GM12878 (cell line): ENCODE measurements around the gene CCDC106. TPM values are rescaled to one million over a fixed set of nuclear protein-coding genes. Genes with fewer than 3 reads are reported as not detected.

Experiments used
- BMI1 ChIP-seq: fragments of 450-650 bp; IDR thresholded peaks from 2 replicates; pipeline ENCODE4 v1.6.1; 2016; ENCODE audit warnings: mild to moderate bottlenecking, moderate library complexity, borderline replicate concordance
- BRCA1 ChIP-seq: IDR thresholded peaks from 2 replicates; pipeline ENCODE4 v1.6.1; 2011; ENCODE audit warnings: low read depth, low read length, improper control_type of control experiment
- CHD4 ChIP-seq: fragments of 200-600 bp; sonication (generic); IDR thresholded peaks from 2 replicates; pipeline ENCODE4 v1.6.1; 2016; ENCODE audit warnings: mild to moderate bottlenecking
- CREM ChIP-seq: IDR thresholded peaks from 2 replicates; pipeline ENCODE4 v1.6.1; 2014; ENCODE audit warnings: antibody characterized with exemption, low read depth
- CTCF ChIP-seq, 3 experiments: IDR thresholded peaks in 2 of 3; conservative IDR thresholded peaks in 1 of 3; 2 replicates each; pipeline ENCODE4 v1.5.1; 2011; ENCODE audit warnings: low read depth in 3 of 3, low read length in 3 of 3, mild to moderate bottlenecking in 3 of 3, control low read depth in 2 of 3, moderate library complexity in 2 of 3, inconsistent platforms in 1 of 3, mixed read lengths in 1 of 3; ENCODE audit not compliant: control insufficient read depth in 2 of 3, insufficient read depth in 1 of 3; ENCODE audit errors: extremely low read depth in 1 of 3
- E2F8 ChIP-seq: fragments of 450-650 bp; IDR thresholded peaks from 2 replicates; pipeline ENCODE4 v1.6.1; 2018; ENCODE audit warnings: mild to moderate bottlenecking, low read depth, moderate library complexity; ENCODE audit not compliant: partially characterized antibody
- EGR1 ChIP-seq, 2 experiments: IDR thresholded peaks; 1 replicate in 1 of 2; 2 replicates in 1 of 2; pipeline ENCODE4 v1.6.1; 2011 to 2012; ENCODE audit warnings: low read depth in 2 of 2, low read length in 2 of 2, borderline replicate concordance in 1 of 2, mild to moderate bottlenecking in 1 of 2, moderate library complexity in 1 of 2
- EP300 ChIP-seq, 2 experiments: fragments of 150-350 bp in 1 of 2; IDR thresholded peaks; 2 replicates each; pipeline ENCODE4 v1.6.1; 2011 to 2012; ENCODE audit warnings: low read depth in 2 of 2, low read length in 2 of 2, borderline replicate concordance in 1 of 2, improper control_type of control experiment in 1 of 2, inconsistent platforms in 1 of 2; ENCODE audit not compliant: control insufficient read depth in 1 of 2
- HDAC2 ChIP-seq: fragments of 200-600 bp; sonication (generic); IDR thresholded peaks from 2 replicates; pipeline ENCODE4 v1.6.1; 2017
- MYB ChIP-seq: fragments of 150-350 bp; IDR thresholded peaks from 2 replicates; pipeline ENCODE4 v1.6.1; 2014; ENCODE audit warnings: mild to moderate bottlenecking, low read depth, low read length, borderline replicate concordance
- NFXL1 ChIP-seq: fragments of 450-650 bp; IDR thresholded peaks from 2 replicates; pipeline ENCODE4 v1.6.1; 2017; ENCODE audit warnings: antibody characterized with exemption, mild to moderate bottlenecking, borderline replicate concordance
- NR2C1 ChIP-seq: fragments of 450-650 bp; IDR thresholded peaks from 2 replicates; pipeline ENCODE4 v1.6.1; 2017; ENCODE audit warnings: antibody characterized with exemption, mild to moderate bottlenecking, moderate library complexity
- PAX5 ChIP-seq: IDR thresholded peaks from 2 replicates; pipeline ENCODE4 v1.6.1; 2011; ENCODE audit warnings: low read depth, low read length, borderline replicate concordance
- POLR2AphosphoS2 ChIP-seq: IDR thresholded peaks from 2 replicates; pipeline ENCODE4 v1.6.1; 2011; ENCODE audit warnings: low read depth, mild to moderate bottlenecking, low read length, improper control_type of control experiment, moderate library complexity
- REST ChIP-seq: IDR thresholded peaks from 2 replicates; pipeline ENCODE4 v1.6.1; 2012; ENCODE audit warnings: mild to moderate bottlenecking, low read depth, low read length
- SIX5 ChIP-seq: IDR thresholded peaks from 2 replicates; pipeline ENCODE4 v1.6.1; 2011; ENCODE audit warnings: mild to moderate bottlenecking, low read depth, low read length, moderate library complexity; ENCODE audit not compliant: severe bottlenecking
- SMC3 ChIP-seq: IDR thresholded peaks from 2 replicates; pipeline ENCODE4 v1.6.1; 2011; ENCODE audit warnings: low read length, improper control_type of control experiment, borderline replicate concordance
- SREBF2 ChIP-seq: IDR thresholded peaks from 2 replicates; pipeline ENCODE4 v1.6.1; 2012; ENCODE audit warnings: mild to moderate bottlenecking, low read length
- TBL1XR1 ChIP-seq: IDR thresholded peaks from 2 replicates; pipeline ENCODE4 v1.6.1; 2012; ENCODE audit warnings: low read depth, low read length, improper control_type of control experiment
- polyA plus RNA-seq, 11 experiments: library from polyadenylated mRNA; depleted of rRNA in 4 of 11; unstranded in 6 of 11; stranded (reverse) in 5 of 11; fragments of >200 nt; fragmentation: Nextera tagmentation in 4 of 11; fragmentation: Illumina TruSeq in 1 of 11; extraction: Ambion mirVana in 4 of 11; extraction: Trizol in 1 of 11; gene quantifications; 1 replicate in 1 of 11; 2 replicates in 10 of 11; pipeline versions ENCODE4 v1.2.1 to v1.2.3, GENCODE V29; 2011 to 2016; ENCODE audit warnings: inconsistent platforms in 2 of 11, missing spikeins in 2 of 11, low read depth in 1 of 11
- total RNA-seq, 4 experiments: library from RNA; depleted of rRNA in 3 of 4; stranded (reverse); fragments of >200 nt in 3 of 4; fragmentation: Illumina TruSeq in 1 of 4; extraction: Trizol in 1 of 4; gene quantifications; 2 replicates each; pipeline versions ENCODE4 v1.2.1 to v1.2.3, GENCODE V29; 2013 to 2021
- TF ChIP-seq, protein P1 (sequence below): IDR thresholded peaks from 2 replicates; pipeline ENCODE4 v1.6.1; 2012; ENCODE audit warnings: low read depth, low read length, improper control_type of control experiment

The CCDC106 gene
- total and polyA plus RNA-seq, 10 of the 15 experiments (the other 5 are each of a cell fraction or from before 2014, with no cell fraction given) = 0.04 to 35.9 (median 19.8) TPM

DNA sequence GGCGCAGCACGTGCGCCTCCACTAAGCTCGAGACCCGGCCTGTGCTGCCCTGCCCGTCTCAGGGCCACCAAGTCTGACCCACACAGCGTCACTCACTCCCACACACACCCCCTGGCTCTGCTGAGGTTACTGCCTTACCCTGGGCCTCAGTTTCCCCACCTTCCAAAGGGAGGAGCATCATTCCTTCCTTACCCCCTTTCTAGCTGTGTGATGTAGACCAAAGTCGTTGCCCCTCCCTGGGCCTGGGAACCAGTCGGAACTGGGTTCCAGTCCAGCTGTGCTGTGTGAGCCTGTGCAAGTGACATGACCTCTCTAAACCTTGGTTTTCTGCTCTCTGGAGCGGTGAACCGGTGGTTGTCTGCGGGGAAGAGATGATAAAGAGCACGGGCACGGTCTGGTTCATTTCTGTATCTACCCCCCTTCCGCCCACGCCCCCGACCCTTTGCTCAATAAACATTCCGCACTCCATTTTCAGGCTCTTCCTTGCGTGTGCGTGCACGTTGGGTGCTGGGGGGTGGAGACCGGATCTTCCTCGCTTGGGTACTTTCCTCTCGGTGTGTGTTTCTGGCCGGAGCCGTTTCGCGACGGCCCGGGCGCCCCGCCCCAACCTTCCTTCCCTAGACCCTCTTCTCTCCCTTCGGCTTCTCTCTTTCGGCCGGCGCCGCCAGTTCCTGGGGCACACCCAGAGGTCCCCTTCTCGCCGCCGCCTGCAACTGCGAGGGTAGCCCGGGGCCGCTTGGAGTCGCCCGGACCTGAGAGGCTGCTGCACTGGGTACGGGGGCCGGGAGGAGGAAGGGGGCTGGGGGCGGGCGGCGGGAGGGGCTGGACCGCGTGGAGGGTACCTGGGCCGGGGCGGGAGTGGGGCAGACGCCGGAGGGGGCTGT lies 4.8 kb upstream of the CCDC106 start, which contains the start of gene ZNF581 (continued):
- TF ChIP-seq NFXL1 = no peak
- no peak for TF ChIP-seq MYB
- peak; percentile 92 for TF ChIP-seq POLR2AphosphoS2
- peak; percentile 68; the same call in 1 of the 2 replicates for TF ChIP-seq TBL1XR1
- no peak for TF ChIP-seq SREBF2
- no peak for TF ChIP-seq BRCA1
- TF ChIP-seq, protein P1, sequence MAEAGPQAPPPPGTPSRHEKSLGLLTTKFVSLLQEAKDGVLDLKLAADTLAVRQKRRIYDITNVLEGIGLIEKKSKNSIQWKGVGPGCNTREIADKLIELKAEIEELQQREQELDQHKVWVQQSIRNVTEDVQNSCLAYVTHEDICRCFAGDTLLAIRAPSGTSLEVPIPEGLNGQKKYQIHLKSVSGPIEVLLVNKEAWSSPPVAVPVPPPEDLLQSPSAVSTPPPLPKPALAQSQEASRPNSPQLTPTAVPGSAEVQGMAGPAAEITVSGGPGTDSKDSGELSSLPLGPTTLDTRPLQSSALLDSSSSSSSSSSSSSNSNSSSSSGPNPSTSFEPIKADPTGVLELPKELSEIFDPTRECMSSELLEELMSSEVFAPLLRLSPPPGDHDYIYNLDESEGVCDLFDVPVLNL = no peak
- no peak for TF ChIP-seq CTCF (IDR thresholded peaks at IDR 0.05 in 2 of 3, conservative IDR thresholded peaks at IDR 0.05 in 1 of 3; ENCODE audit: control insufficient read depth in 2 of 3, extremely low read depth in 1 of 3, insufficient read depth in 1 of 3, low read depth in 3 of 3, low read length in 3 of 3)
- TF ChIP-seq BMI1 = no peak
- TF ChIP-seq EGR1 (IDR thresholded peaks at IDR 0.05; ENCODE audit: borderline replicate concordance in 1 of 2, low read depth in 2 of 2, low read length in 2 of 2) = peak; percentile 22 to 88
- TF ChIP-seq SMC3 = no peak
- TF ChIP-seq REST = no peak
- TF ChIP-seq EP300 (IDR thresholded peaks at IDR 0.05; ENCODE audit: borderline replicate concordance in 1 of 2, control insufficient read depth in 1 of 2, low read depth in 2 of 2, low read length in 2 of 2) = 0 out of 4 replicates have a peak, but pooled peaks of 1 of the 2 experiments have one; percentile 4
- peak; percentile 69; the same call in 1 of the 2 replicates for TF ChIP-seq PAX5
- TF ChIP-seq CHD4 = no peak
- peak; percentile 68 for TF ChIP-seq NR2C1
- no peak for TF ChIP-seq HDAC2
- peak; percentile 60 for TF ChIP-seq SIX5
- TF ChIP-seq CREM = peak; percentile 73
- TF ChIP-seq E2F8 = peak; percentile 83
